ENCODE measurements around the gene LHFPL4.
"Not testable (repeated sequence)": the region's sequence is repeated elsewhere in the genome, so short reads cannot be mapped to it uniquely, and the experiment has no call there.

LHFPL4 gene

GRCh38 chr3:9582332-9582731 is 28.7 kb upstream of the LHFPL4 start:
- H3K36me3 ChIP-seq (ENCODE audit: control insufficient read depth in 2 of 2, insufficient read depth in 2 of 2, low read length in 2 of 2): no peaks in the 10 kb centered on the region

DNA sequence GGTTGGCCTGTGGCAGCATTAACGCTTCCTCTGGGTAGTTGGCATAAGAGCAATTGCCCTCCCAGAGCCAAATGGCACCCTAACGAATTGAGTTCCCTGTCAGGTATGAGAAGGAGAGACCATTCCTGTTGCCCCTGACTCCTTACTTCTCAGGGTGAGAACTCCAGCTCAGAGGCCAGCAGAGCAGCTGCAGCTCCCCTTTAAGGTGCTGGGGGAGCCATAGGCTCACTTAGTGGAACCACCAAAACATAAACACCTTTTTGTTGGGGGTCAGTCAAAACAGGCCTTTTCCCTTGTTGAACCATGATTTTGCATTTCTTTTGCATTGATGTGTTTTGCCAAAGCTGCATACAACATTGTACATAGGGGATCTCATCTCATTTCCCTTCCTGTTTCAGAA is 28.1 kb upstream of the LHFPL4 start:
- Histone ChIP-seq H3K4me1 (ENCODE audit: control insufficient read depth, insufficient read depth, low read length) (no peaks in the 10 kb centered on the region), H3K36me3 (ENCODE audit: control insufficient read depth in 2 of 2, insufficient read depth in 2 of 2, low read length in 2 of 2) (no peaks in the 10 kb centered on the region)

More at GRCh38 chr3:9582332-9582731, 28.7 kb upstream of the LHFPL4 start:
- no peaks in the 10 kb centered on the region for H3K4me1 ChIP-seq (ENCODE audit: control insufficient read depth, insufficient read depth, low read length)
- H3K27ac ChIP-seq (ENCODE audit: low read length): no peak overlapping the region
- H3K9me3 ChIP-seq (ENCODE audit: control insufficient read depth in 2 of 2, low read length in 2 of 2): peaks cover 0 to 7% of the 10 kb centered on the region in 2 donors
- no peak overlapping the region for H3K9ac ChIP-seq (ENCODE audit: low read length in 2 of 2)
- no peak overlapping the region for H3K4me3 ChIP-seq (ENCODE audit: low read length in 2 of 2)
- H3K27me3 ChIP-seq (ENCODE audit: control insufficient read depth in 1 of 2, insufficient read depth in 2 of 2, low read length in 2 of 2): no peaks in the 10 kb centered on the region

GRCh38 chr3:9569054-9569453 is 15.4 kb upstream of the LHFPL4 start:
- Histone ChIP-seq H3K9ac (ENCODE audit: low read length in 2 of 2) (no peak overlapping the region), H3K27me3 (ENCODE audit: control insufficient read depth in 1 of 2, insufficient read depth in 2 of 2, low read length in 2 of 2) (no peaks in the 10 kb centered on the region), H3K4me1 (ENCODE audit: control insufficient read depth, insufficient read depth, low read length) (no peaks in the 10 kb centered on the region), H3K36me3 (ENCODE audit: control insufficient read depth in 2 of 2, insufficient read depth in 2 of 2, low read length in 2 of 2) (no peaks in the 10 kb centered on the region), H3K27ac (ENCODE audit: low read length) (no peak overlapping the region), H3K9me3 (ENCODE audit: control insufficient read depth in 2 of 2, low read length in 2 of 2) (no peaks in the 10 kb centered on the region), H3K4me3 (ENCODE audit: low read length in 2 of 2) (no peak overlapping the region)

More for the DNA sequence above, 28.1 kb upstream of the LHFPL4 start:
- H3K4me3 ChIP-seq (ENCODE audit: low read length in 2 of 2): no peak overlapping the region
- no peak overlapping the region for H3K9ac ChIP-seq (ENCODE audit: low read length in 2 of 2)
- H3K27me3 ChIP-seq (ENCODE audit: control insufficient read depth in 1 of 2, insufficient read depth in 2 of 2, low read length in 2 of 2): no peaks in the 10 kb centered on the region
- no peak overlapping the region for H3K27ac ChIP-seq (ENCODE audit: low read length)
- peaks cover 0 to 7% of the 10 kb centered on the region in 2 donors for H3K9me3 ChIP-seq (ENCODE audit: control insufficient read depth in 2 of 2, low read length in 2 of 2)

- Histone ChIP-seq H3K9ac (ENCODE audit: low read length in 2 of 2) (no peak overlapping the region), H3K27ac (ENCODE audit: low read length) (no peak overlapping the region), H3K4me1 (ENCODE audit: control insufficient read depth, insufficient read depth, low read length) (no peaks in the 10 kb centered on the region)
Measured at GRCh38 chr3:9565316-9565715, 11.7 kb upstream of the LHFPL4 start.

DNA sequence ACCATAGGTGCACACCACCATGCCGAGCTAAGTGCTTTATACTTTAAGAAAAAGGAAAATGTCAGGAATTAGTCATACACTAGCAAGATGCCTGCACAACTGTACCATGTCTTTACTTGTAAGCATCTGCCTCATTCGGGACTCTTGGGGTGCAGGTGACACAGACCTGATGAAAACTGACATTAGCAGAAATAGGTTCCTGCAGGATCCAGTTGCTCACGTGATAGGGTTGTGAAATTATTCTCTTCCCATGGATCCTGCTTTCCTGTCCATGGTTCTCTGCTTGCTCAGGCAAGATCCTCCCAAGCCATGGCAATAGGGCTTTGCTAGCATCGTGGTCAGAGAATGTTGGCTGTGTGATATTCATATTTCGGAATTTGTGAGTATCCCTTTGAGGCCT is 10.2 kb upstream of the LHFPL4 start:
- Histone ChIP-seq H3K4me3 (ENCODE audit: low read length in 2 of 2) (no peak overlapping the region), H3K36me3 (ENCODE audit: control insufficient read depth in 2 of 2, insufficient read depth in 2 of 2, low read length in 2 of 2) (no peaks in the 10 kb centered on the region), H3K9me3 (ENCODE audit: control insufficient read depth in 2 of 2, low read length in 2 of 2) (no peaks in the 10 kb centered on the region), H3K9ac (ENCODE audit: low read length in 2 of 2) (no peak overlapping the region), H3K27me3 (ENCODE audit: control insufficient read depth in 1 of 2, insufficient read depth in 2 of 2, low read length in 2 of 2) (no peaks in the 10 kb centered on the region), H3K27ac (ENCODE audit: low read length) (no peak overlapping the region), H3K4me1 (ENCODE audit: control insufficient read depth, insufficient read depth, low read length) (no peaks in the 10 kb centered on the region)

More at GRCh38 chr3:9565316-9565715, 11.7 kb upstream of the LHFPL4 start:
- H3K9me3 ChIP-seq (ENCODE audit: control insufficient read depth in 2 of 2, low read length in 2 of 2): no peaks in the 10 kb centered on the region
- H3K36me3 ChIP-seq (ENCODE audit: control insufficient read depth in 2 of 2, insufficient read depth in 2 of 2, low read length in 2 of 2): no peaks in the 10 kb centered on the region
- H3K4me3 ChIP-seq (ENCODE audit: low read length in 2 of 2): no peak overlapping the region
- H3K27me3 ChIP-seq (ENCODE audit: control insufficient read depth in 1 of 2, insufficient read depth in 2 of 2, low read length in 2 of 2): no peaks in the 10 kb centered on the region

DNA sequence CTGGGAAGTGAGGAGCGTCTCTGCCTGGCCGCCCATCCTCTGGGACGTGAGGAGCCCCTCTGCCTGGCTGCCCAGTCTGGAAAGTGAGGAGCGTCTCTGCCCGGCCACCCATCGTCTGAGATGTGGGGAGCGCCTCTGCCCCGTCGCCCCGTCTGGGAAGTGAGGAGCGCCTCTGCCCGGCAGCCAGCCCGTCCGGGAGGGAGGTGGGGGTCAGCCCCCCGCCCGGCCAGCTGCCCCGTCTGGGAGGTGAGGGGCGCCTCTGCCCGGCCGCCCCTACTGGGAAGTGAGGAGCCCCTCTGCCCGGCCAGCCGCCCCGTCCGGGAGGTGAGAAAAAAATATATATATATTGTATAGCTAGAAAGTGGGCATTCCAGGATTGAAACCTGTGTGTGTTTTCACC is 6.4 kb upstream of the LHFPL4 start:
- H3K27me3 ChIP-seq (ENCODE audit: control insufficient read depth in 1 of 2, insufficient read depth in 2 of 2, low read length in 2 of 2); H3K36me3 ChIP-seq (ENCODE audit: control insufficient read depth in 2 of 2, insufficient read depth in 2 of 2, low read length in 2 of 2); H3K27ac ChIP-seq (ENCODE audit: low read length); H3K4me3 ChIP-seq (ENCODE audit: low read length in 2 of 2); H3K4me1 ChIP-seq (ENCODE audit: control insufficient read depth, insufficient read depth, low read length); H3K9me3 ChIP-seq (ENCODE audit: control insufficient read depth in 2 of 2, low read length in 2 of 2); H3K9ac ChIP-seq (ENCODE audit: low read length in 2 of 2): not testable (repeated sequence)

- Histone ChIP-seq H3K27ac (ENCODE audit: low read length) (no peak overlapping the region), H3K4me3 (ENCODE audit: low read length in 2 of 2) (no peak overlapping the region), H3K4me1 (ENCODE audit: control insufficient read depth, insufficient read depth, low read length) (no peaks in the 10 kb centered on the region), H3K9me3 (ENCODE audit: control insufficient read depth in 2 of 2, low read length in 2 of 2) (no peaks in the 10 kb centered on the region), H3K36me3 (ENCODE audit: control insufficient read depth in 2 of 2, insufficient read depth in 2 of 2, low read length in 2 of 2) (no peaks in the 10 kb centered on the region), H3K9ac (ENCODE audit: low read length in 2 of 2) (no peak overlapping the region), H3K27me3 (ENCODE audit: control insufficient read depth in 1 of 2, insufficient read depth in 2 of 2, low read length in 2 of 2) (peaks cover 27 to 31% of the 10 kb centered on the region in 2 donors)
Measured at GRCh38 chr3:9553948-9554513, 409 bp upstream of the LHFPL4 start.

GRCh38 chr3:9552252-9552999 is 1.2 kb downstream of the LHFPL4 start:
- Histone ChIP-seq H3K27me3 (ENCODE audit: control insufficient read depth in 1 of 2, insufficient read depth in 2 of 2, low read length in 2 of 2) (peaks cover 27 to 31% of the 10 kb centered on the region in 2 donors), H3K36me3 (ENCODE audit: control insufficient read depth in 2 of 2, insufficient read depth in 2 of 2, low read length in 2 of 2) (no peaks in the 10 kb centered on the region), H3K9me3 (ENCODE audit: control insufficient read depth in 2 of 2, low read length in 2 of 2) (no peaks in the 10 kb centered on the region), H3K27ac (ENCODE audit: low read length) (no peak overlapping the region), H3K9ac (ENCODE audit: low read length in 2 of 2) (no peak overlapping the region), H3K4me1 (ENCODE audit: control insufficient read depth, insufficient read depth, low read length) (no peaks in the 10 kb centered on the region), H3K4me3 (ENCODE audit: low read length in 2 of 2) (no peak overlapping the region)

DNA sequence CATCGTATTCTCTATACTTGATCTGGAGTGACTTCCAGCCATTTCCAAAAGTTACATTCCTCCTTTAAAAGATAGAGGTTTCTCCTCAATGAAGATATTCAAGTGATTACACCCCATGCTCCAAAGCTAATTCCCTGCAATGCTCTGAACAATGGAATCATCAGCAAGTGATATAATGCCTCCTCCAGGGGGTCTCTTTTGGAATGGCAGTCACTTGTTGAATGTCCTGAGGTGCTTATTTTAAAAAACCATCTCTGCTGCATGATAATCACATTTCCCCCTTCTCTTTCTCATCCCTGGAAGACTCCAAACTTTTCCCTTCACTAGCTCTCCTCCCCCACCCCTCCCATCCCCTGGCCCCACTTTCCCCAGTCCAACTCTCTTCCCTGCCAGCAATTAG is 2.6 kb downstream of the LHFPL4 start:
- no peaks in the 10 kb centered on the region for H3K9me3 ChIP-seq (ENCODE audit: control insufficient read depth in 2 of 2, low read length in 2 of 2)
- H3K9ac ChIP-seq (ENCODE audit: low read length in 2 of 2): no peak overlapping the region
- H3K4me1 ChIP-seq (ENCODE audit: control insufficient read depth, insufficient read depth, low read length): no peaks in the 10 kb centered on the region
- H3K27ac ChIP-seq (ENCODE audit: low read length): no peak overlapping the region
- H3K27me3 ChIP-seq (ENCODE audit: control insufficient read depth in 1 of 2, insufficient read depth in 2 of 2, low read length in 2 of 2): peaks cover 27 to 31% of the 10 kb centered on the region in 2 donors
- H3K4me3 ChIP-seq (ENCODE audit: low read length in 2 of 2): no peak overlapping the region
- no peaks in the 10 kb centered on the region for H3K36me3 ChIP-seq (ENCODE audit: control insufficient read depth in 2 of 2, insufficient read depth in 2 of 2, low read length in 2 of 2)

- Histone ChIP-seq H3K27me3 (ENCODE audit: control insufficient read depth in 1 of 2, insufficient read depth in 2 of 2, low read length in 2 of 2) (peaks cover 26 to 29% of the 10 kb centered on the region in 2 donors), H3K4me1 (ENCODE audit: control insufficient read depth, insufficient read depth, low read length) (no peaks in the 10 kb centered on the region), H3K36me3 (ENCODE audit: control insufficient read depth in 2 of 2, insufficient read depth in 2 of 2, low read length in 2 of 2) (no peaks in the 10 kb centered on the region), H3K27ac (ENCODE audit: low read length) (no peak overlapping the region), H3K4me3 (ENCODE audit: low read length in 2 of 2) (no peak overlapping the region), H3K9ac (ENCODE audit: low read length in 2 of 2) (no peak overlapping the region), H3K9me3 (ENCODE audit: control insufficient read depth in 2 of 2, low read length in 2 of 2) (no peaks in the 10 kb centered on the region)
Measured at GRCh38 chr3:9549600-9549999, 4.0 kb downstream of the LHFPL4 start.

DNA sequence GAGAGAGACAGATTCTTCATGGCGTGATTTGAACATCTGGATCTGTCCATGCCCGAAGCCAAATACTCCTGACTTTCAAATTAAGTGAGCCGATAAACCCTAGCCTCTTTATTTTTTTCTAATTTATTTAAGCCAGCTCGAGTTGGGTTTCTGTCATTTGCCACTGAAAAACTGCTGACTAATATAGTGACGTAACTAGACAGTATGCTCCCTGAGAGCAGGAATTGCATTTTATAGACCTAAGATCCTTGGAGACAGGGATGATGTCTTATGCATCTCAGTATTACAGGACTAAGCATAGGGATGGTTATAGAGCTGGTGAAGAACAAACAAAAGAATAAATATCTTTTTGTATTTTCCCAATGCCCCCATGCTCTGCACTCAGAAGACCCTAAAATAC is 4.6 kb downstream of the LHFPL4 start:
- no peak overlapping the region for H3K9ac ChIP-seq (ENCODE audit: low read length in 2 of 2)

More for the DNA sequence above, 4.6 kb downstream of the LHFPL4 start:
- H3K36me3 ChIP-seq (ENCODE audit: control insufficient read depth in 2 of 2, insufficient read depth in 2 of 2, low read length in 2 of 2): no peaks in the 10 kb centered on the region
- H3K4me3 ChIP-seq (ENCODE audit: low read length in 2 of 2): no peak overlapping the region
- H3K27ac ChIP-seq (ENCODE audit: low read length): no peak overlapping the region
- H3K27me3 ChIP-seq (ENCODE audit: control insufficient read depth in 1 of 2, insufficient read depth in 2 of 2, low read length in 2 of 2): peaks cover 22 to 24% of the 10 kb centered on the region in 2 donors
- no peaks in the 10 kb centered on the region for H3K4me1 ChIP-seq (ENCODE audit: control insufficient read depth, insufficient read depth, low read length)
- H3K9me3 ChIP-seq (ENCODE audit: control insufficient read depth in 2 of 2, low read length in 2 of 2): no peaks in the 10 kb centered on the region

Data from stomach smooth muscle (tissue), 2 donors.